HG02642 (cell line): Measurements from ENCODE around the gene DNAJC6.
"Not testable (repeated sequence)": the region's sequence is repeated elsewhere in the genome, so short reads cannot be mapped to it uniquely, and the experiment has no call there.

Experiments
- ATAC-seq: cut with Tn5 transposase; IDR thresholded peaks from one replicate; pipeline ENCODE4 v1.9.1; 2021; ENCODE audit warnings: mild to moderate bottlenecking; ENCODE audit not compliant: unreplicated experiment, poor library complexity

The DNAJC6 gene

DNA sequence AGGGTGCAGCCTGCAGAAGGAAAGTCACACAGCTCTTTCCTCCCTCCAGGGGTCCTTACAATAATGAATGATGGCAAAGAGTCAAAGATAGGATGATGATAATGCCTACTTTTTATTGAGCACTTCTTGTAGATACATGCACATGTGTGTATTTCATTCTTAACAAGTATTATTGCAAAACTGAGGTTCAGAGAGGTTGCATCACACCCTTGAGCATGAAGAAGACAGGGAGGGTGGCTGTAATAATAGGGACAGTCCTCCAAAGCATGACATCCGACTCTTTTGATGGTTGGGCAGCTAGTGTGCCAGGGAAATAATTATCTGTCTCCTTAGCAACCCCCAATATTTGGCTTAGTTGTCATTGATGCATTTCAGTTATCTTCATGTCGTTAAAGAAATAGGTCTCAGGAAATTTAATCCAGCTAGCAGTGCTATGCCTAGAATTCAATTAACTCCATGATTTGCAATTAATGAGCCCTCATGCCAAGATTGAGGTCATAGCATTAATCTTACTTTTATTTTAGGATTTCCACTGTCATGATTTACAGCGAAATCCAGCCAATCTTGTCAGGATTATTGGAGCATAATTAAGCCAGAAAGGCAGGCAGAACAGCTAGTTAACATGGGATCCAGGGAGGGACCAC, 35.0 kb downstream of the DNAJC6 start:
- ATAC-seq = no peak

DNA sequence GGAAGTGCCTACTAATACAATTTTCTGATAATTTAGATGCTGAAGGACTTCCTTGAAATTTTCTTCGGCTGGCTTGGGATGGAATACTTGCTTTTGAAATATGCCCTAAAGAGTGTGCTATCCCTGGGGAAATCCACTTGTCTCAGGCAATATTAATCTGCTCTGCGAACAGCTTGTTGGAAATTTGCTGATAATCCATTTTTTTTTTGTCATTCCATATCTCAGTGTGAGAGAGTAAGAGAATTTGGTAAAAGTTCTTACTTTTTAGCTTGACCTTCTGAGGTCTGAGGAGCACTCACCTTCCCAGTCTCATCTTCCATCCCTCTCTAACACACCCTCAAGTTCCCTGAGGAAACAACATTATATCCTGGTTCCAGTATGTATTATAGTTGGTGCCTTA, 36.8 kb downstream of the DNAJC6 start:
- no peak for ATAC-seq

DNA sequence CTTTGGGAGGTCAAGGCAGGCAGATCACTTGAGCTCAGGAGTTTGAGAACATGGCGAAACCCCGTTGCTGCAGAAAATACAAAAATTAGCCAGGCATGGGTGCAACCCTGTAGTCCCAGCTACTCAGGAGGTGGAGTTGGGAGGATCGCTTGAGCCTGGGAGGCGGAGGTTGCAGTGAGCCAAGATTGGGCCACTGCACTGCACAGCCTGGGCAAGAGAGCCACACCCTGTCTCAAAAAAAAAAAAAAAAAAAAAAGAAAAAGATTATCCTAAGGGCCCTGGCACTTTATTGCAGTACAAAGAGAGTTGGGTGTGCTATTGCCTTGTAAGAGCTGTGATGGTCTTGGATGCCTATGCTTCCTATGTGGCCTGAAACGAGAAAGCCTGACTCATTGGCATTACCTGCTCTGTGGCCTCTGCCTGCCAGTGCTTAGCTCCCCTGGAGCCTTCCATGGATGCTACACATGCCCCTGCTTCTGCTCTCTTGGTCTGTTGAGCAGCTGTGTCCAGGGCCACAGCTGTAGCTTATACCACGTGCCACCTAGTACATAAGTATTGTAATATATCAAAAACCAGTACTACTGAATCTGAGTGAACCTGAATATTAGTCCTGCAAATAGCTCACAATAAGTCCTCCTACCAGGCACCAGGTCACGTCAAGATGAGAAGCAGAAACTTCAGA, 45.8 kb downstream of the DNAJC6 start:
- no peak for ATAC-seq

DNA sequence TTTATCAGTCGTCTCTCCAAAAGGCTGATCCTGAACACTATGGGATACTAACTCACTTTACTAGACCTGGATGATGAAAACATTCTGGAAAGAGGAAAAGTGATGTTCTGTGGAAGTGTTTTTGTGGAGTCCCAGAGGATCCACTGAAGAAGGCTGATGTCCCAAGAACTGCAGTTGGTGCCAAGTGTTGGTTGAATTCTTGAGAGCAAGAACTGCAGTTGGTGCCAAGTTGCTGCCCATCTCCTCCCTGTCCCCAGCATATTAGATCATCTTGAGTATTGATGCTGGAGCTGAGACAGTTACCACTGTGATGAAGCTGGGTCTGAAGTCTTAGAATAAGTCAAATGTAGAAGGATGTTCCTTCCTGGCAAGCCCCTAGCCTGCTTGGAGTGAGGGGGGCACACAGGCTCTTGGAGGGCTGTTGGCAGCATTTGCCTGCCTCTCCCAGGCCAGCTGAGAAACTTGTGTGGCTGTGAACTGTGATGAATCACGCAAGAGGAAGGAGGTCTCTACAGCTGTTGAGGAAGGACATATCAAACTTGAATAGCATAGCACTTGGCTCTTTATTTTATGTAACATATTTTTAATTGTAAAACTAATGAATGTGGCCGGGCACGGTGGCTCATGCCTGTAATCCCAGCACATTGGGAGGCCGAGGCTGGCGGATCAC, 48.1 kb downstream of the DNAJC6 start:
- ATAC-seq = no peak

DNA sequence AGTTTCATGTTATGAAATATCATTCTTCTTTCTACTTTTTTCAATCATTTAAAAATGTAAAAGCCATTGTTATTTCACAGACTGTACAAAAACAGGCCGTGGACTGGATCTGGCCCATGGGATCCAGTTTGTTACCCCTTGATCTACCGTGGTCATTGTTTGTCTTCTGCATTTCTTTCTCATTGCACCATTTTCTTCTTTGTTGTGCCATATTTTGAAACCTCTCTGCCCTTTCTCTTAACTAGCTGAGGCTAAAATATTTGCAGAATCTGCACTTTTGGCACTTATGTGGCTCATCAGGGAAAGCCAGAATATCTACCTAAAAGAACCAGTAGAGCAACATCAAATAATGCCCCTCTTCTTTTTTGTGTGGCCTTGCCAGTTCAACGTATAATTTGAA, 50.5 kb downstream of the DNAJC6 start:
- ATAC-seq = no peak

DNA sequence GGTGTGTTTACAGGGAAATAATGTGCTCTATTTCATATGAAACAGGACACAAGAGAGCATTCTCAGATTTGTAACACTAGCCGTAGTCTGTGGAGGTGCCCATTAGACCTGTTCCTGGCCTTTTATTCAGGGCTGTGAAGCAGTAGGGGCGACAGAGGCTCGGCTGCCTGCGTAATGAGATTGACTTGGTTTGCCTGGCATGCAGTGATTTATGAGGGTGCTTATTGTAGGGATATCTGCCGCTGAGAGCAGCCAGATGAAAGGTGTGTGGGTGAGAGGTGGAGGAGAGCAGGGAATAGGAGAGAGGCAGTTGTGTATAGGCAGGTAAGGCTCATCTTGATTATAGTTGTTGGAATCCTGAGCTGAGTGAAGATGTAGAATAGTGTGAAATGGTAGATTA, 51.3 kb downstream of the DNAJC6 start:
- ATAC-seq = no peak

DNA sequence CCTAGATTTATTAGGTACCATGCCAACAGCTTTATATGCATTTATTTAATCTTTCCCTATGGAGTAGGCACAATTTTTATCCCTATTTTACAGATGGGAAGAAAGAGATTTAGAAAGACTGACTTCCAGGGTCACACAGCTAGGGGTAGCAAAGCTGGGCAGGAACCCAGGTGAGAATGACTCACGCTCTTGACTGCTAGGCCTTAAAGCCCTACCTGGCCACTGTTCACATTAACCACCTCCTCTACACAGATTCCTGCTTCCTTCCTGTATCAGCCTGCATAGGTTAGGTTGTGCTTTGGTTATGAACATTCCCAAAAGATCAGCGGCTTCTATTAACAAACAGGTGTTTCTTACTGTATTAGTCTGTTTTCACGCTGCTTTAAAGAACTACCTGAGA, 53.2 kb downstream of the DNAJC6 start:
- ATAC-seq = no peak

DNA sequence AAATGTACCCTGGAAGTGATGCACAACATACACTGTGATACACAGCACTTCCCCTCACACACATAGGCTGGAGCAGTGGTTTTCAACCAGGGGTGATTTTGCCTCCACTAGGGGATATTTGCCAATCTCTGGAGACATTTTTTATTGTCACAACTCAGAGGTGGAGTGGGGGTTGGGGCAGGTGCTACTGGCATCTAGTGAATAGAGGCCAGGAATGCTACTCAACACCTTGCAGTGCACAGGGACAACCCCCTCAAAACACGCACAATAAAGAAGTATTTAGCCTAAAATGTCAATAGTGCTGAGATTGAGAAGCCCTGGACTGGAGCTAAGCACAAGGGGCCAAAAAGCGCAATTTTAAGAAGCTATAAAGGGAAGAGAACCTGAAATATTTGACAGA, 54.1 kb downstream of the DNAJC6 start:
- no peak for ATAC-seq

DNA sequence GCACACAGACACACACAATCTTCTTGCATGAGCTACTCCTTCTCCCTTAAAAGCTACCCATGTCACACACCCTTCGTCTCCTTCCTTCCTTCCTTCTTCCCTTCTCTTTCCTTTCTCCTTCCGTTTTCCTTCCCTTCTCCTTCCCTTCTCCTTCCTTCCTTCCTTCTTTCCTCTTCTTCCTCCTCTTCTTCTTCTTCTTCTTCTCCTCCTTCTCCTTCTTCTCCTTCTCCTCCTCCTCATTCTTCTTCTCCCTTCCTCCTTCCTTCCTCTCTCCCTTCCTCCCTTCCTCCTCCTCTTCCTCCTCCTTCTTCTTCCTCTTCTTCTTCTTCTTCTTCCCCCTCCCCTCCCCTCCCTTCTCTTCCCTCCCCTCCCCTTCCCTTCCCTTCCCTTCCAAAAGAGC, 59.1 kb downstream of the DNAJC6 start:
- no peak for ATAC-seq

DNA sequence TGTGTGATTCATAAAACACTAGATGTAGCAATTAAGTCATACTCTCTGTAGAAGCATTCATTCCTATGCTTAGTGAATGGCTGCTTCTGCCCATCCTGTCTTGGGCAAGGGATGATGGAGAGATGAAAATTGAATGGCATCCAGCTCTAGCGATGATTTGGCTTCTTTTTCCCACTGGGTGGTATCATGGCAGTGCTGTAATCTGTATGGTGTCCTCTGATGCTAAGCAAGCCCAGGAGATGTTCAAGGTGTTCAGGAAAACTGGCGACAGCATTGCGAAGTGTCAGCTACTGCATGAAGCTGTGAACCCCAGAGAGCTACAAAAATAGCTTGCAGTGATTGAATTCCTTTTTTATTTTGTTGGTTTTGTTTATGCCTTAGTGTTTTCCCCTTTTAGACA, 62.2 kb downstream of the DNAJC6 start:
- ATAC-seq = no peak

DNA sequence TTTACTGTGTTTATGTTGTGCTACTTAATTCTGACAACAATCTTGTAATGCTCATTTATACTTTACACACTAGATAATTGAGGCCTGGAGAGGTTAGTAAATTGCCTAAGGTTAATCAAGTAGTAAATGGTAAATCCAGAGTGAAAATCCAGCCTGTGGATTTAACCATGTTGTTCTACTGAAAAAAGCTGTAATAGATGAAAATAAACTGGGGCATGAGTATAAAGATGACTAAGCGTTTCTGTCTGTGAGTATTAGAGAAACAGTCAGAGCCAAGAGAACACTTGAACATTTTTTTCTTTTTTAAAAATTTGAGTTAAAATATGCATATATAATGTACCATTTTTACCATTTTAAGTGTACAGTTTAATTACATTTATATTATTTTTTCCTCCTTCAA, 63.2 kb downstream of the DNAJC6 start:
- no peak for ATAC-seq

DNA sequence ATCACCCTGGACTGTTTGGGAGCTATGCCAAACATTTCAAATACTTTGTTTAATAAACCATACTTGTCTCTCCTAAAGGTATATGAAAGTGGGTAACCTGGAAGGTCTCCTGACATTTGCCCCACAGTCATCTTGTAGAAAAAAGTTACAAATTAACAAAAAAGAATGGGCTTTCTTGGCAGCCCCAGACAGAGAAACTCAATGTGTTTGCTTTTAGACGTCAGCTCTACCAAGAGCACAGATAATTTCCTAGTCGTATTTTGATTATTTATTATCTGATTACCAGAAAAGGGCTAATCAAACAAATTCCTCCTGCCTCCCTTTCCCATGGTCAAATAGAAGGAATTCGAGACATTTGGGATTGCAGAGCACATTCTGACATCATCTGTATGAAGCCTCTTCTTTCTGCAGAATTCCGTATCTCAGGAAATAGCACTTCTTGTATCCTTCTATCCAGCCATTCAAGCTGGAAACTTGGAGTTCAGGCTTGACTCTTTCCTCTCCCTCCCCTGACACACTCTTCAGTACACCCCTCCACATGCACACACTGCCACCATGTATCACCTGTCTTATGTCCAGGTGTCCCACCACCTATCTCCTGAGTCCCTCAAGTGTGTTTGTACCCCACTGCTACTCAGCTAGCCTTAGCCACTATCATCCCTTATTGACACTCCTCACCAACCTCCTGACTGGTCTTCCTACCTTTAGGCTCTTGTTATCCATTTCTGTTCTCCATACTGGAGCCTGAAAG, 68.3 kb downstream of the DNAJC6 start:
- ATAC-seq = no peak

DNA sequence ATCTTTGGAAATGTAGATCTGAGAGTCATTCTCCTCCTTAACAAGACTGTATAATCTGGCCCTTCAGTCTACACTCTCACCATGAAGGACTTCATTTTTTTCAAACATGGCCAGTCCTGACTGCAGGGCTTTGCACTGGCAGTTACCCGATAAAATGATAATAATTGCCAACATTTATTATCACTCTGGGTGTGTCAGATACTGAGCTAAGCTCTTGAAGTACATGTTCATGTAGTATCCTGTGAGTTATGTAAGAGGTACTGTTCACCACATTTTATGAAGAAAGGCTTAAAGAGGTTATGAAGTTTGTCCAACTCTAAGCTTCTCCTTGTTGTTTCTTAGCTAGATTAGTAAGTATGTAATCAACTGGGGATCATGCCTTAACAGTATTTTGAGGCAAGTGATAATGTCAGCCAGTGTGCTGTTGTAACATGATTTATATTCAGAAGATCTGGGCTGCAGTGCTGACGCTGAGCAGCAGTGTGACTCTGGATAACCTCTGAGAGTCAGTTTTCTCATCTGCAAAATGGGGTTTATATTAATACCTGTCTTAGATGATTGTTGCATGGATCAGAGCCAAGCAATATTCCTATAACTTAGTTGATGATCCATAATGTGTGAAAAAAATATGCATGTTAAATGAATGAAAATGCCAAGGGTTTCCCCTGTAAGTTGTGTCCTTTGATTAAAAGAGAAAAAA, 69.1 kb downstream of the DNAJC6 start:
- no peak for ATAC-seq

DNA sequence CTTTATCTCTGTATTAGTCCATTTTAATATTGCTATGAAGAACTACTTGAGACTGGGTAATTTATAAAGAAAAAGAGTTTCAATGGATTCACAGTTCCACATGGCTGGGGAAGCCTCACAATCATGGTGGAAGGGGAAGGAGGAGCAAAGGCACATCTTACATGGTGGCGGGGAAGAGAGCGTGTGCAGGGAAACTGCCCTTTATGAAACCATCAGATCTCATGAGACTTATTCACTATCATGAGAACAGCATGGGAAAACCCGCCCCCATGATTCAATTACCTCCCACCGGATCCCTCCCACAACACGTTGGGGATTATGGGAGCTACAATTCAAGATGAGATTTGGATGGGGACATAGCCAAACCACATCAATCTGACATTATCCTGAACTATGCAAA, 75.1 kb downstream of the DNAJC6 start:
- ATAC-seq = not testable (repeated sequence)

DNA sequence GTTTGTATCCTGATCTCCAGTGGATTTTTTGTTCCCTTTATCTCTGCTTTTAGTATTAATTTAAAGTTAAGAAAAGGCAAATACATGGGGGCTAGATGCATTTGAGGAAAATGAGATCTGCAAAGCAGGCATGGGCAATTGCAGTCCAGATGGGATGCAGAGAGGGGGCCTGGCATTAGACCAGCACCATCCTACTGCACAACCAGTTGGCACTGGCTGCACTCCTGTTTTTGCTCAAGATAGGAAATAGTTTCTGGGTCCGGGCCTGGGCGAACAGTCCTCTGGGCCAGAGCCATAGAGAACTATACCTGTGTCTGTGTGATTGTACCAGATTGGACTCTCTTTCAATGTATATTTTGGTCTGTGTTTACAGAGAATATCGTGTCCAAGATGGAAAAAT, 77.1 kb downstream of the DNAJC6 start:
- no peak for ATAC-seq

DNA sequence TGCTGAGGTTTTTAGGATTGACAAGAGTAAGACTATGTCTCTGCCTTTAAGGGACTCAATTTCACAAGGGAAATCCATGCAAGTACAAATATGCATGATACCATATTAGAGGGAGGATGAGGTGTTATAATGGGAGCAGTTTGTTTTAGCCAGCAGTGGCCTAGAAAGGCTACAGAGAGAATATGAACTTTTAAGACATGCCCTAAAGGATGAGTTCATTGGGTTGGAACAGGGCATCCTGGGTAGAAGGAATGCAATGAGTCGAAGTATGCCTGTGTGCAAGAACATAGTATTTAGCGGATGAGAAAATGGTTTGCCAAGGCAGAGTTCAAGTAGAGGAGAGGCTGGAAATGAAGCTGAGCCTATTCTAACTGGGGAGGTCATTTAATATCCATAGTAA, 78.5 kb downstream of the DNAJC6 start:
- no peak for ATAC-seq

DNA sequence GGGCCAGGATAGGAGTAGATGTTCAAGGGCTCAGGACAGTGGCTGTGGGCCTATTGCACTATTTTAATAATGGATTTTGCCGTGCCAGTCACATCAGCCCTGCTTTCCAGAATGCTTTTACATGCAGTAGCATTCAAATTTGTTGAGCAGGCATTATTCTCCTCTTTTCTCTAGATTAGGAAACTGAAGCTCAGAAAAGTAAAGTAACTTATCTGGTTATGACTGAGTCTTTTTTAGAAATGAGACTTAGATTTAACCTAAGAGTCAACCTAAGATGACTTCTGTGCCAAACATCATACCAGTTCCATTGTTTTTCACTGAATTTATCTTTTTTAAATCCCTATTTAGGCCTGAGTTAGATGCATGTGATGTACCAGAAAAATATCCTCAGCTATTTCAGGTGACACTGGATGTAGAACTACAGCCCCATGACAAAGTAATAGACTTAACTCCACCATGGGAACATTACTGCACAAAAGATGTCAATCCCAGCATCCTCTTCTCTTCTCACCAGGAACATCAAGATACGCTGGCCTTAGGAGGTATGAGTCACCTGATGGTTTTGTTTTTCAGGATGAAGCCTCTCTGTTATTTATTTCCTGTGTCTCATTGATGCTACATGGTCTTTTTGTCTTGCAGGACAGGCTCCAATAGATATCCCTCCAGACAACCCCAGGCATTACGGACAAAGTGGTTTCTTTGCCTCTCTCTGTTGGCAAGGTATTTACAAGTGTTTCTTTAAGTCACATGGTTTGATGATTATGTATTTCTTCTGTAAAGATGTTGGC, 79.8 kb downstream of the DNAJC6 start:
- ATAC-seq = no peak

DNA sequence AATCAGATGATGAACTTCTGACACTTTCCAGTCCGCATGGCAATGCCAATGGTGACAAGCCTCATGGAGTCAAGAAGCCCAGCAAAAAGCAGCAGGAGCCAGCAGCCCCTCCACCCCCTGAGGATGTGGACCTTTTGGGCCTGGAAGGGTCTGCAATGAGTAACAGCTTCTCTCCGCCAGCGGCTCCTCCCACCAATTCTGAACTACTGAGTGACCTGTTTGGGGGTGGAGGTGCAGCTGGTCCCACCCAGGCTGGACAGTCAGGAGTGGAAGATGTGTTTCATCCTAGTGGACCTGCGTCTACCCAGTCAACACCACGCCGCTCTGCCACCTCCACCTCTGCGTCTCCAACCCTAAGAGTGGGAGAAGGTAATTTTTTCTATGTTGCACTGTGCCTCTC, 83.2 kb downstream of the DNAJC6 start:
- ATAC-seq = no peak

DNA sequence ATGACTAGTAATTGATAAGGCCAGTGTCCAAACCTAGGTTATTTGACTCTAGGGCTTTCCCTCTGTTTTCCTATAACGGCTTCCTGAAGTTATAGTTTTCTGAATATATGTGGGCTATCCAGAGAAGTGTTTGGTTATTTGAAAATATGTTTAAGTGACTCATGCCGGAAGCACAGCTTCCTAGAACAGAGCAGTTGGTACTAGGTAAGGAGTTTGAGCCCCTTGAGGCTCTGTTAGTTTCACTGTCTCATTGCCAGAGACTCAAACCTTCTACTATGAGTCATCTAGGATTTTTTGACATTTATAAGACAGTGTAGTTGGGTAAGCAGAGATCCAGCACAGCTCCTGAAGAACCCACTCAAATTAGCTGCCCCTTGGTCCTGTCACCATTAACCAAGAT, 84.0 kb downstream of the DNAJC6 start:
- ATAC-seq = peak; percentile 82

DNA sequence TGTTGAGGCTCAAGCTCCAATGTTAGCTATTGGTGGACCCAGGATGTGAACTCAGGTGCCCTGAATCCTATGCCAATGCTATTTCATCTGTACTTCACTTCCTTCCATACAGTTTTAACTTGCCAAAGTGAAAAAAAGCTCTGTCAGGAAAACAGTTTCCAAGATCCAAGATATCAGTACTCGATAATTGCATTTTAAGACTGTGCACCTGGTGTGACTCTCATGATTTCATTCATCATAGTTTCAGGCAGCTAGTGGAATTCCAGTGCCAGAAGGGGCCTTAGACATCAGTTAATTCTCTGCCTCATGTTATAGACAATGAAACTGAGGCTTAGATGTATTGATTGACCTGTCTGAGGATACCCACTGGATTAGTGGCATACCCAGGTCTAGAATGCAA, 84.6 kb downstream of the DNAJC6 start:
- no peak for ATAC-seq
